HCT116 (cell line): ENCODE results near the gene TRAF3. TPM values are rescaled to one million over a fixed set of nuclear protein-coding genes. Genes with fewer than 3 reads are reported as not detected.

Source experiments
- ATAC-seq: fragments of 200-7000 bp; cut with Tn5 transposase; 2 replicates; pipeline ENCODE4 v1.9.1; 2020; ENCODE audit warnings: mild to moderate bottlenecking, moderate library complexity
- BruUV-seq: library from RNA; stranded (reverse); fragments of 400-500 nt; replicated peaks from 2 replicates; lab custom pipeline; 2021; lab: Mats Ljungman, UMichigan
- CTCF ChIA-PET: fragments of 300-600 bp; sonication (Branson Sonifier 250); formaldehyde crosslinking; loops from one replicate; lab custom pipeline; 2021; ENCODE audit warnings: antibody characterized with exemption; lab: Charles Lee
- POLR2A ChIA-PET: fragments of 300-600, 350-600 bp; sonication (Branson Sonifier 250); formaldehyde crosslinking; loops from one replicate; lab custom pipeline; 2021; ENCODE audit warnings: antibody characterized with exemption; lab: Charles Lee
- RAD21 ChIA-PET, 2 experiments: fragments of 300-600 bp; sonication (Branson Sonifier 250); formaldehyde crosslinking; loops; one replicate each; lab custom pipeline; 2023; ENCODE audit warnings: low total read pairs in 2 of 2; ENCODE audit not compliant: uncharacterized antibody in 2 of 2, unreplicated experiment in 2 of 2, low non-redundant PET in 1 of 2; lab: Charles Lee
- DNase-seq: peaks from one replicate; pipeline ENCODE4 v3.0.0-alpha.2; 2010; ENCODE audit warnings: low read depth, low spot score
- H2AFZ ChIP-seq: fragments of 200-600 bp; shearing (Covaris generic), sonication (generic); 2 replicates; pipeline ENCODE4 v1.6.1; 2017; ENCODE audit warnings: low read depth, mixed run types, mixed read lengths, antibody characterized with exemption, low read length; ENCODE audit not compliant: poor library complexity, severe bottlenecking
- H3K27ac ChIP-seq: 2 replicates; pipeline ENCODE4 v1.5.1; 2012; ENCODE audit warnings: low read depth, low read length
- H3K27me3 ChIP-seq: fragments of 200-600 bp; sonication (generic); 2 replicates; pipeline ENCODE4 v1.6.1; 2016; ENCODE audit warnings: mixed run types, low read length, mixed read lengths; ENCODE audit not compliant: insufficient read depth
- H3K36me3 ChIP-seq, 2 experiments: fragments of 200-500 bp in 1 of 2; fragments of 200-600 bp in 1 of 2; sonication (Bioruptor generic) in 1 of 2; sonication (generic) in 1 of 2; 2 replicates each; pipeline versions ENCODE4 v1.5.1 to v1.6.1; 2014 to 2016; ENCODE audit warnings: low read length in 2 of 2, inconsistent platforms in 1 of 2, mixed read lengths in 1 of 2, mixed run types in 1 of 2; ENCODE audit not compliant: insufficient read depth in 2 of 2, control insufficient read depth in 1 of 2
- H3K4me1 ChIP-seq, 2 experiments: fragments of 200-600 bp in 1 of 2; sonication (generic) in 1 of 2; 2 replicates each; pipeline versions ENCODE4 v1.5.1 to v1.6.1; 2012 to 2017; ENCODE audit warnings: low read length in 2 of 2, inconsistent platforms in 1 of 2, mild to moderate bottlenecking in 1 of 2, mixed read lengths in 1 of 2, mixed run types in 1 of 2, moderate library complexity in 1 of 2; ENCODE audit not compliant: insufficient read depth in 2 of 2, control insufficient read depth in 1 of 2
- H3K4me2 ChIP-seq: fragments of 200-600 bp; sonication (generic); 2 replicates; pipeline ENCODE4 v1.6.1; 2017; ENCODE audit warnings: mixed run types, low read length, mixed read lengths
- H3K4me3 ChIP-seq, 2 experiments: fragments of 200-600 bp in 1 of 2; sonication (generic) in 1 of 2; replicated peaks in 1 of 2; 2 replicates each; pipeline ENCODE4 v1.5.1; 2011 to 2016; ENCODE audit warnings: low read length in 2 of 2, control low read depth in 1 of 2, low read depth in 1 of 2, mild to moderate bottlenecking in 1 of 2, mixed read lengths in 1 of 2, mixed run types in 1 of 2
- H3K79me2 ChIP-seq: fragments of 200-600 bp; sonication (generic); 2 replicates; pipeline ENCODE4 v1.6.1; 2017; ENCODE audit warnings: mild to moderate bottlenecking, mixed run types, low read length, moderate library complexity, mixed read lengths; ENCODE audit not compliant: insufficient read depth
- H3K9ac ChIP-seq: fragments of 200-600 bp; sonication (generic); 2 replicates; pipeline ENCODE4 v1.6.1; 2016; ENCODE audit warnings: low read length, mixed read lengths
- H3K9me2 ChIP-seq: fragments of 200-600 bp; sonication (generic), shearing (Covaris generic); 2 replicates; pipeline ENCODE4 v1.6.1; 2017; ENCODE audit warnings: mixed run types, mild to moderate bottlenecking, moderate library complexity; ENCODE audit not compliant: insufficient read depth
- H3K9me3 ChIP-seq, 2 experiments: fragments of 200-500 bp in 1 of 2; fragments of 200-600 bp in 1 of 2; sonication (Bioruptor generic) in 1 of 2; sonication (generic) in 1 of 2; 2 replicates each; pipeline ENCODE4 v1.6.1; 2014 to 2017; ENCODE audit warnings: low read length in 2 of 2, mixed read lengths in 2 of 2, inconsistent platforms in 1 of 2, low read depth in 1 of 2, mild to moderate bottlenecking in 1 of 2, mixed run types in 1 of 2, moderate library complexity in 1 of 2; ENCODE audit not compliant: control insufficient read depth in 1 of 2, insufficient read depth in 1 of 2
- H4K20me1 ChIP-seq: fragments of 200-600 bp; sonication (generic), shearing (Covaris generic); 2 replicates; pipeline ENCODE4 v1.6.1; 2017; ENCODE audit warnings: mixed run types, mild to moderate bottlenecking, moderate library complexity; ENCODE audit not compliant: insufficient read depth
- CBX3 ChIP-seq: IDR thresholded peaks from 2 replicates; pipeline ENCODE4 v1.6.1; 2012; ENCODE audit warnings: low read depth
- CEBPB ChIP-seq: IDR thresholded peaks from 2 replicates; pipeline ENCODE4 v1.6.1; 2012; ENCODE audit warnings: low read depth
- EGR1 ChIP-seq: IDR thresholded peaks from 2 replicates; pipeline ENCODE4 v1.6.1; 2012; ENCODE audit warnings: low read depth
- ELF1 ChIP-seq: IDR thresholded peaks from 2 replicates; pipeline ENCODE4 v1.6.1; 2012; ENCODE audit warnings: low read depth, borderline replicate concordance
- EZH2 ChIP-seq: fragments of 200-600 bp; sonication (generic); IDR thresholded peaks from 2 replicates; pipeline ENCODE4 v1.6.1; 2017; ENCODE audit warnings: antibody characterized with exemption, mixed run types
- FOSL1 ChIP-seq: IDR thresholded peaks from 2 replicates; pipeline ENCODE4 v1.6.1; 2012; ENCODE audit warnings: low read depth
- JUND ChIP-seq: IDR thresholded peaks from 2 replicates; pipeline ENCODE4 v1.6.1; 2012
- POLR2AphosphoS5 ChIP-seq: IDR thresholded peaks from 2 replicates; pipeline ENCODE4 v1.6.1; 2011; ENCODE audit warnings: mild to moderate bottlenecking, low read depth, low read length, moderate library complexity
- RAD21 ChIP-seq: IDR thresholded peaks from 2 replicates; pipeline ENCODE4 v1.6.1; 2012; ENCODE audit warnings: low read depth, mild to moderate bottlenecking
- SIN3A ChIP-seq: IDR thresholded peaks from 2 replicates; pipeline ENCODE4 v1.6.1; 2012; ENCODE audit warnings: low read depth
- SP1 ChIP-seq: IDR thresholded peaks from 2 replicates; pipeline ENCODE4 v1.6.1; 2012; ENCODE audit warnings: low read depth
- TCF7L2 ChIP-seq: IDR thresholded peaks from 2 replicates; pipeline ENCODE4 v1.7.0; 2011; ENCODE audit warnings: borderline replicate concordance, inconsistent platforms; ENCODE audit not compliant: insufficient read depth, insufficient read length; ENCODE audit errors: extremely low read depth
- YY1 ChIP-seq: IDR thresholded peaks from 2 replicates; pipeline ENCODE4 v1.6.1; 2011; ENCODE audit warnings: low read length, low read depth, moderate library complexity, mild to moderate bottlenecking; ENCODE audit not compliant: insufficient replicate concordance; ENCODE audit errors: extremely low read depth
- ZBTB33 ChIP-seq: IDR thresholded peaks from 2 replicates; pipeline ENCODE4 v1.6.1; 2011; ENCODE audit warnings: mild to moderate bottlenecking, low read length, moderate library complexity; ENCODE audit not compliant: insufficient replicate concordance; ENCODE audit errors: extremely low read depth
- intact Hi-C: fragments of 100-400 bp; cut with micrococcal nuclease; formaldehyde crosslinking; loops from 2 replicates; pipeline ENCODE4 v1.10.0; 2022
- total RNA-seq: library from RNA; stranded (reverse); gene quantifications from one replicate; pipeline ENCODE4 v1.2.1, GENCODE V29; 2021; ENCODE audit not compliant: unreplicated experiment
- TF ChIP-seq, protein P1 (sequence below): IDR thresholded peaks from 2 replicates; pipeline ENCODE4 v1.6.1; 2012

Gene TRAF3
- total RNA-seq, 1 experiment from 2014 or later, result 32.1 TPM

DNA sequence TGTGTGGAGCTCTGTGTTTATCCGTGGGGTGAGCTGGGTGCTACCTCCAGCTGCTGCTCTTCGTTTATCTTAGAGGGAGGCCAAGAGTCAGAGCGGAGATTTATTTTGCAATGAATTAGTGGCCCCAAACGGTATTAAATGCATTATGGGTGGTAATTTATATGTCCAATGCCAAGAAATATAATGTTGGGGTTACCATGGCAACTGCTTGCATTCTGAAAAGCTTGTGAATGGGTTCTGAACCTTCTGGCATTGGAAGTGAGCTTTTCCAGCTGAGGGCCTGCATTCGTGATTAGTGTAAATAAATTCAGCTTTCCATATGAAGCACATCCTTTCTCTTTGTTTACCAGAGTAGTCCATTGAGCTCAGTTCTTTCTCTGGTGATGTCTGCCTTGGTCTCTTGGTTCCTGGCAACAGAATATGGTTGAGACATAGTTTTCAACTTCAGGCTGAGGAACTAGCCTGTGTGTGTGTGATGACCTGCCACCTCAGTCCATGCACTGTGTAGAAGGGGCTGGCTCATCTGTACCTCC is 51.8 kb downstream of the TRAF3 start (continued):
- TF ChIP-seq ELF1 (no peak), CBX3 (no peak), CEBPB (no peak), YY1 (no peak), TCF7L2 (no peak)

DNA sequence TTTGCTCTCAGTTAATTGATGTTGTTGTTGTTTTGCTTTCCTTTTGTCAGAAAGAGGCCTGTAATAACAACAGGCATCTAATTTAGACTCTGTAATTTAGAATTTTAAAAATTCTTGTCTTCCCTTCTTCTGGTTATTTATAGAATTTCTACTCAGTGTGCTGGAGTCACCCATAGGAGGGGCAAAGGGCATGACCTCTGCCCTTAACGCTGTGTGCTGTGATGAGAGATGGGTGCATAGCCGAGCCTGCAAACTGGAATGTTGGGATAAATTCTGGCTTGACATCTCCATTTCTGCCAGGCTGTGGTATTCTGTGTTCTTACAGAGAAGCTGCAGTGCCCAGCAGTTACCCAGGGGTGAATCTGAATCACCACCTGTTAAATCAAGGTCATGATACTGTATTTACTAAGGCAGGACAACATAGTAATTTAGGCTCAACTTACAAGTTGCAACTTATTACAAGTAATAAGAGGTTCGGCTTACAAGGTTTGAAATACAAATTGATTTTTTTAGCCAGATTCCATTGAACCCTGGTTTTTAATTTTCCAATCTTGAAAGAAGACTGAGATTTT is 53.3 kb downstream of the TRAF3 start:
- H3K36me3 ChIP-seq, result no peaks in the 10 kb centered on the region; a peak in 2 of 4 replicates
- H3K27ac ChIP-seq, result no peak overlapping the region
- no peaks in the 10 kb centered on the region for H3K27me3 ChIP-seq
- H2AFZ ChIP-seq, result no peak overlapping the region
- no TSS peak for BruUV-seq
- CTCF ChIA-PET, result no interaction called here
- no peaks in the 10 kb centered on the region for H3K9me2 ChIP-seq
- peaks cover 55% of the 10 kb centered on the region for H3K79me2 ChIP-seq
- intact Hi-C loops, result no loop called here
- TF ChIP-seq JUND, result no peak
- TF ChIP-seq, protein P1, sequence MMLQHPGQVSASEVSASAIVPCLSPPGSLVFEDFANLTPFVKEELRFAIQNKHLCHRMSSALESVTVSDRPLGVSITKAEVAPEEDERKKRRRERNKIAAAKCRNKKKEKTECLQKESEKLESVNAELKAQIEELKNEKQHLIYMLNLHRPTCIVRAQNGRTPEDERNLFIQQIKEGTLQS, result no peak
- no peak for TF ChIP-seq ZBTB33
- TF ChIP-seq SIN3A, result no peak
- TF ChIP-seq EGR1, result no peak
- no peak for TF ChIP-seq YY1
- TF ChIP-seq TCF7L2, result no peak
- TF ChIP-seq CBX3, result no peak
- no peak for TF ChIP-seq FOSL1
- no peak for TF ChIP-seq RAD21
- no peak for TF ChIP-seq EZH2
- TF ChIP-seq SP1, result no peak
- TF ChIP-seq POLR2AphosphoS5, result no peak
- TF ChIP-seq, all 23 proteins: peak for 0
- H4K20me1 ChIP-seq, result no peaks in the 10 kb centered on the region; the same call in 1 of the 2 replicates
- ChIA-PET RAD21 (no interaction called here), POLR2A (no interaction called here)
- no peak overlapping the region for H3K4me2 ChIP-seq
- no peaks in the 10 kb centered on the region for H3K4me1 ChIP-seq
- H3K9me3 ChIP-seq, result no peaks in the 10 kb centered on the region
- ATAC-seq, result no peak
- no peak overlapping the region for H3K9ac ChIP-seq
- DNase-seq, result no peak
- no peak overlapping the region for H3K4me3 ChIP-seq
